ENCODE data around the gene RBMS2. TPM values are rescaled to one million over a fixed set of nuclear protein-coding genes. Genes with fewer than 3 reads are reported as not detected.
"Not testable (repeated sequence)": the region's sequence is repeated elsewhere in the genome, so short reads cannot be mapped to it uniquely, and the experiment has no call there.

RBMS2 gene
- polyA plus RNA-seq, 3 donors = 5.1 to 8.2 (median 6.5) TPM

GRCh38 chr12:56510786-56511185 lies 10.8 kb upstream of the RBMS2 start:
- 95% methylated on average over 16 of the region's 16 CpGs for WGBS (ENCODE audit: insufficient coverage)
- TF ChIP-seq, protein P1, sequence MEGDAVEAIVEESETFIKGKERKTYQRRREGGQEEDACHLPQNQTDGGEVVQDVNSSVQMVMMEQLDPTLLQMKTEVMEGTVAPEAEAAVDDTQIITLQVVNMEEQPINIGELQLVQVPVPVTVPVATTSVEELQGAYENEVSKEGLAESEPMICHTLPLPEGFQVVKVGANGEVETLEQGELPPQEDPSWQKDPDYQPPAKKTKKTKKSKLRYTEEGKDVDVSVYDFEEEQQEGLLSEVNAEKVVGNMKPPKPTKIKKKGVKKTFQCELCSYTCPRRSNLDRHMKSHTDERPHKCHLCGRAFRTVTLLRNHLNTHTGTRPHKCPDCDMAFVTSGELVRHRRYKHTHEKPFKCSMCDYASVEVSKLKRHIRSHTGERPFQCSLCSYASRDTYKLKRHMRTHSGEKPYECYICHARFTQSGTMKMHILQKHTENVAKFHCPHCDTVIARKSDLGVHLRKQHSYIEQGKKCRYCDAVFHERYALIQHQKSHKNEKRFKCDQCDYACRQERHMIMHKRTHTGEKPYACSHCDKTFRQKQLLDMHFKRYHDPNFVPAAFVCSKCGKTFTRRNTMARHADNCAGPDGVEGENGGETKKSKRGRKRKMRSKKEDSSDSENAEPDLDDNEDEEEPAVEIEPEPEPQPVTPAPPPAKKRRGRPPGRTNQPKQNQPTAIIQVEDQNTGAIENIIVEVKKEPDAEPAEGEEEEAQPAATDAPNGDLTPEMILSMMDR (IDR thresholded peaks at IDR 0.05) = no peak
- H4K20me1 ChIP-seq (ENCODE audit: insufficient read depth, low read length) = no peaks in the 10 kb centered on the region
- H3K9me3 ChIP-seq (replicated peaks in 1 of 2; ENCODE audit: control insufficient read depth in 1 of 2, insufficient read depth in 1 of 2, low read length in 2 of 2) = no peaks in the 10 kb centered on the region
- no peak overlapping the region for H3K27ac ChIP-seq (ENCODE audit: low read depth in 1 of 2, low read length in 2 of 2)
- no peaks in the 10 kb centered on the region for H3K36me3 ChIP-seq (replicated peaks in 1 of 2; ENCODE audit: control insufficient read depth in 1 of 2, insufficient read depth in 2 of 2, low read length in 2 of 2)
- H3K36me3 Mint-ChIP-seq = no peaks in the 10 kb centered on the region
- no peak overlapping the region for H3K9ac ChIP-seq (ENCODE audit: insufficient read depth, low read length, poor library complexity, severe bottlenecking)
- DNase-seq = no peak
- no peak overlapping the region for H3K4me2 ChIP-seq (replicated peaks; ENCODE audit: extremely low read depth, low read length, poor library complexity, severe bottlenecking)
- H3K79me2 ChIP-seq (ENCODE audit: insufficient read depth, low read length) = no peaks in the 10 kb centered on the region
- H3K4me1 Mint-ChIP-seq = peaks cover 3% of the 10 kb centered on the region
- no peaks in the 10 kb centered on the region for H3K27me3 Mint-ChIP-seq (ENCODE audit: low read depth in 3 of 3)
- no peak overlapping the region for H3K4me3 ChIP-seq (replicated peaks in 1 of 3; ENCODE audit: low read depth in 2 of 3, low read length in 3 of 3)
- no peak overlapping the region for H2AFZ ChIP-seq (ENCODE audit: insufficient read depth, low read depth, low read length, poor library complexity, severe bottlenecking)
- no peaks in the 10 kb centered on the region for H3K27me3 ChIP-seq (ENCODE audit: control insufficient read depth in 2 of 2, insufficient read depth in 2 of 2, low read length in 2 of 2)
- H3K4me3 Mint-ChIP-seq = no peak overlapping the region
- H3K27ac Mint-ChIP-seq = no peak overlapping the region
- intact Hi-C loops (cut with micrococcal nuclease) = loop anchor here (5.0 kb wide), 1 partner anchor 82 kb away; no protein-coding TSS in a partner anchor
- H3K9me3 Mint-ChIP-seq = no peaks in the 10 kb centered on the region
- H3K4me1 ChIP-seq (ENCODE audit: control insufficient read depth in 1 of 2, insufficient read depth in 2 of 2, low read length in 2 of 2) = peaks cover 0 to 3% of the 10 kb centered on the region in 2 donors

DNA sequence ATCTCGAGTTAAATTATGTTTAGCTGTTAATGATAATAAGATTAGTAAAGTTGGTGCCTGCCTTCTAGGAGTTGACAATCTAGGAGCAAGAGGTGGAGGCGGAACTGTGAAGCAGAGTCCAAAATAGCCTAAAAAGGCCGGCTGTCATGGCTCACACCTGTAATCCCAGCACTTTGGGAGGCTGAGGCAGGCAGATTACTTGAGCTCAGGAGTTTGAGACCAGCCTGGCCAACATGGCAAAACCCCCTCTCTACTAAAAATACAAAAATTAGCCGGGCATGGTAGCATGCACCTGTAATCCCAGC lies 7.7 kb upstream of the RBMS2 start:
- not testable (repeated sequence) for H3K27me3 Mint-ChIP-seq (ENCODE audit: low read depth in 3 of 3); DNase-seq; H4K20me1 ChIP-seq (ENCODE audit: insufficient read depth, low read length); H3K36me3 Mint-ChIP-seq; H3K9me3 ChIP-seq (replicated peaks in 1 of 2; ENCODE audit: control insufficient read depth in 1 of 2, insufficient read depth in 1 of 2, low read length in 2 of 2); H3K79me2 ChIP-seq (ENCODE audit: insufficient read depth, low read length); H3K4me3 ChIP-seq (replicated peaks in 1 of 3; ENCODE audit: low read depth in 2 of 3, low read length in 3 of 3); H3K4me3 Mint-ChIP-seq; H3K36me3 ChIP-seq (replicated peaks in 1 of 2; ENCODE audit: control insufficient read depth in 1 of 2, insufficient read depth in 2 of 2, low read length in 2 of 2); H3K27me3 ChIP-seq (ENCODE audit: control insufficient read depth in 2 of 2, insufficient read depth in 2 of 2, low read length in 2 of 2); H3K4me2 ChIP-seq (replicated peaks; ENCODE audit: extremely low read depth, low read length, poor library complexity, severe bottlenecking); H3K9ac ChIP-seq (ENCODE audit: insufficient read depth, low read length, poor library complexity, severe bottlenecking); H3K9me3 Mint-ChIP-seq; H3K27ac ChIP-seq (ENCODE audit: low read depth in 1 of 2, low read length in 2 of 2); H3K27ac Mint-ChIP-seq
- peaks cover 12% of the 10 kb centered on the region for H3K4me1 Mint-ChIP-seq
- intact Hi-C loops (cut with micrococcal nuclease) = loop anchor here (2.0 to 5.0 kb wide), 2 partner anchors 15 to 78 kb away; no protein-coding TSS in a partner anchor
- WGBS (ENCODE audit: insufficient coverage) = 93% methylated on average over 2 of the region's 4 CpGs
- H2AFZ ChIP-seq (ENCODE audit: insufficient read depth, low read depth, low read length, poor library complexity, severe bottlenecking) = peak overlapping the region; percentile 22
- TF ChIP-seq, protein P1 (IDR thresholded peaks at IDR 0.05) = peak; percentile 61
- H3K4me1 ChIP-seq (ENCODE audit: control insufficient read depth in 1 of 2, insufficient read depth in 2 of 2, low read length in 2 of 2) = peaks cover 12 to 14% of the 10 kb centered on the region in 2 donors

Measured in CD14-positive monocyte (primary cell).